A549 (cell line): ENCODE data around the gene PLEKHG3. TPM values are rescaled to one million over a fixed set of nuclear protein-coding genes. Genes with fewer than 3 reads are reported as not detected.

Experiments used
- ATAC-seq, 2 experiments: fragments of 200-7000 bp in 1 of 2; fragments of >200 bp in 1 of 2; cut with Nextera tagmentation in 1 of 2; cut with Tn5 transposase in 1 of 2; 3 replicates each; pipeline versions ENCODE4 v1.8.0 to v1.9.1; 2018 to 2020; ENCODE audit warnings: mild to moderate bottlenecking in 1 of 2, moderate library complexity in 1 of 2
- CTCF ChIA-PET: fragments of 300-600 bp; sonication (Branson Sonifier 250); formaldehyde crosslinking; extraction: SDS; loops from one replicate; lab custom pipeline; 2021; ENCODE audit warnings: antibody characterized with exemption, inconsistent platforms; lab: Yijun Ruan, JAX
- POLR2A ChIA-PET: fragments of 350-600 bp; formaldehyde crosslinking; extraction: SDS; loops from one replicate; lab custom pipeline; 2021; ENCODE audit warnings: antibody characterized with exemption, inconsistent platforms; lab: Yijun Ruan, JAX
- DNase-seq, 2 experiments: peaks; one replicate each; pipeline versions ENCODE4 v3.0.0 to v3.0.0-alpha.2; 2011 to 2016; ENCODE audit warnings: low read depth in 1 of 2, low spot score in 1 of 2
- FAIRE-seq: peaks from 2 replicates; lab custom pipeline; 2011; peaks lifted over from hg19 to GRCh38; lab: Jason Lieb, UNC
- H3K27ac ChIP-seq, 2 experiments: fragments of >200 bp; sonication (Bioruptor Twin); formaldehyde crosslinking; 3 replicates each; pipeline ENCODE4 v1.5.1; 2016 to 2017
- H3K4me1 ChIP-seq: fragments of >200 bp; sonication (Bioruptor Twin); formaldehyde crosslinking; 3 replicates; pipeline ENCODE4 v1.6.1; 2016
- H3K4me2 ChIP-seq: fragments of >200 bp; sonication (Bioruptor Twin); formaldehyde crosslinking; 3 replicates; pipeline ENCODE4 v1.6.1; 2016
- H3K4me3 ChIP-seq: fragments of >200 bp; sonication (Bioruptor Twin); formaldehyde crosslinking; 3 replicates; pipeline ENCODE4 v1.5.1; 2016
- H3K9me3 ChIP-seq: fragments of >200 bp; sonication (Bioruptor Twin); formaldehyde crosslinking; 3 replicates; pipeline ENCODE4 v1.6.1; 2016
- CBX2 ChIP-seq: fragments of 200-600 bp; sonication (generic); IDR thresholded peaks from 2 replicates; pipeline ENCODE4 v1.6.1; 2016; ENCODE audit warnings: low read depth, mild to moderate bottlenecking, borderline replicate concordance
- CEBPB ChIP-seq, 2 experiments: fragments of >200 bp in 1 of 2; sonication (Bioruptor Twin) in 1 of 2; formaldehyde crosslinking in 1 of 2; IDR thresholded peaks; 2 replicates each; pipeline ENCODE4 v1.6.1; 2012 to 2016
- CHD4 ChIP-seq: fragments of 200-600 bp; sonication (generic); IDR thresholded peaks from 2 replicates; pipeline ENCODE4 v1.6.1; 2016; ENCODE audit warnings: antibody characterized with exemption, mild to moderate bottlenecking, borderline replicate concordance
- EHF ChIP-seq: fragments of 250-450 bp; sonication (Bioruptor Pico); IDR thresholded peaks from 2 replicates; pipeline ENCODE4 v1.5.0; 2020; ENCODE audit warnings: mild to moderate bottlenecking
- ESRRA ChIP-seq: fragments of 150-350 bp; IDR thresholded peaks from 2 replicates; pipeline ENCODE4 v1.6.1; 2014; ENCODE audit warnings: mild to moderate bottlenecking, low read length, borderline replicate concordance
- FOSB ChIP-seq: fragments of 250-450 bp; sonication (Bioruptor Pico); IDR thresholded peaks from 2 replicates; pipeline ENCODE4 v1.5.0; 2020; ENCODE audit warnings: mild to moderate bottlenecking, moderate library complexity
- FOXS1 ChIP-seq: fragments of 250-450 bp; sonication (Bioruptor Pico); IDR thresholded peaks from 2 replicates; pipeline ENCODE4 v1.5.0; 2020; ENCODE audit warnings: mild to moderate bottlenecking, moderate library complexity
- GATA3 ChIP-seq: IDR thresholded peaks from 2 replicates; pipeline ENCODE4 v1.6.1; 2012; ENCODE audit warnings: borderline replicate concordance
- HEYL ChIP-seq: fragments of 250-450 bp; sonication (Bioruptor Pico); IDR thresholded peaks from 2 replicates; pipeline ENCODE4 v1.8.0; 2021; ENCODE audit warnings: mild to moderate bottlenecking, moderate library complexity
- HOXB5 ChIP-seq: fragments of 250-450 bp; sonication (Bioruptor Pico); IDR thresholded peaks from 2 replicates; pipeline ENCODE4 v1.5.0; 2020; ENCODE audit warnings: mild to moderate bottlenecking, moderate library complexity
- JUNB ChIP-seq: fragments of >200 bp; sonication (Bioruptor Twin); formaldehyde crosslinking; IDR thresholded peaks from 2 replicates; pipeline ENCODE4 v1.6.1; 2016
- KDM1A ChIP-seq: fragments of 200-600 bp; sonication (generic); IDR thresholded peaks from 2 replicates; pipeline ENCODE4 v1.6.1; 2016; ENCODE audit warnings: low read depth, mild to moderate bottlenecking
- KDM5A ChIP-seq: fragments of 200-600 bp; sonication (generic); IDR thresholded peaks from 2 replicates; pipeline ENCODE4 v1.6.1; 2016; ENCODE audit warnings: antibody characterized with exemption, mild to moderate bottlenecking
- MAZ ChIP-seq: fragments of 150-350 bp; IDR thresholded peaks from 2 replicates; pipeline ENCODE4 v1.6.1; 2014; ENCODE audit warnings: antibody characterized with exemption, low read depth, low read length, borderline replicate concordance
- MYC ChIP-seq: IDR thresholded peaks from 2 replicates; pipeline ENCODE4 v1.6.1; 2012; ENCODE audit warnings: mild to moderate bottlenecking, inconsistent platforms, low read length, improper control_type of control experiment, borderline replicate concordance
- PHF8 ChIP-seq: fragments of 200-600 bp; sonication (generic); IDR thresholded peaks from 2 replicates; pipeline ENCODE4 v1.6.1; 2016; ENCODE audit warnings: low read depth, mild to moderate bottlenecking, antibody characterized with exemption, moderate library complexity, borderline replicate concordance
- RAD21 ChIP-seq, 2 experiments: fragments of >200 bp in 1 of 2; sonication (Bioruptor Twin) in 1 of 2; formaldehyde crosslinking in 1 of 2; IDR thresholded peaks in 1 of 2; conservative IDR thresholded peaks in 1 of 2; 2 replicates in 1 of 2; 3 replicates in 1 of 2; pipeline ENCODE4 v1.6.1; 2012 to 2018; ENCODE audit warnings: inconsistent platforms in 1 of 2
- RARB ChIP-seq: fragments of 250-450 bp; sonication (Bioruptor Pico); IDR thresholded peaks from 2 replicates; pipeline ENCODE4 v1.8.0; 2021; ENCODE audit warnings: mild to moderate bottlenecking, moderate library complexity
- RCOR1 ChIP-seq: fragments of 150-350 bp; IDR thresholded peaks from 2 replicates; pipeline ENCODE4 v1.6.1; 2014; ENCODE audit warnings: antibody characterized with exemption, low read length, low read depth
- RFX5 ChIP-seq: fragments of 450-650 bp; IDR thresholded peaks from 2 replicates; pipeline ENCODE4 v1.7.1; 2014; ENCODE audit warnings: antibody characterized with exemption, mild to moderate bottlenecking, moderate library complexity
- SMC3 ChIP-seq: fragments of >200 bp; sonication (Bioruptor Twin); formaldehyde crosslinking; IDR thresholded peaks from 3 replicates; pipeline ENCODE4 v1.6.1; 2018; ENCODE audit warnings: inconsistent platforms
- SREBF2 ChIP-seq: fragments of 450-650 bp; IDR thresholded peaks from 2 replicates; pipeline ENCODE4 v1.6.1; 2014; ENCODE audit warnings: mild to moderate bottlenecking, moderate library complexity
- WGBS: methylation state at CpG from one replicate; pipeline ENCODE4 v1.1.6; 2017; ENCODE audit errors: missing lambda C conversion rate; 5-methylcytosine and 5-hydroxymethylcytosine counted together
- polyA plus RNA-seq, 4 experiments: library from polyadenylated mRNA; depleted of rRNA in 3 of 4; stranded (reverse); fragments of >200 nt; fragmentation: RNase III in 1 of 4; extraction: RNeasy Plus Mini Kit Qiagen cat#74134 plus additional on column Dnase treatment in 1 of 4; gene quantifications; 2 replicates in 3 of 4; 3 replicates in 1 of 4; pipeline ENCODE4 v1.2.3, GENCODE V29; 2011 to 2017
- TF ChIP-seq, protein P1 (sequence below): IDR thresholded peaks from 2 replicates; pipeline ENCODE4 v1.6.1; 2012
- TF ChIP-seq, protein P2 (sequence below): fragments of 200-600 bp; sonication (generic); IDR thresholded peaks from 2 replicates; pipeline ENCODE4 v1.6.1; 2016; ENCODE audit warnings: antibody characterized with exemption, mild to moderate bottlenecking, moderate library complexity
- TF ChIP-seq, protein P3 (sequence below): IDR thresholded peaks from 2 replicates; pipeline ENCODE4 v1.6.1; 2012; ENCODE audit warnings: low read depth, borderline replicate concordance
- TF ChIP-seq, protein P4 (sequence below): fragments of 150-350 bp; IDR thresholded peaks from 2 replicates; pipeline ENCODE4 v1.6.1; 2014; ENCODE audit warnings: low read depth, mild to moderate bottlenecking, low read length
- TF ChIP-seq, protein P5 (sequence below): fragments of >200 bp; sonication (Bioruptor Twin); formaldehyde crosslinking; IDR thresholded peaks from 2 replicates; pipeline ENCODE4 v1.6.1; 2016

Gene PLEKHG3
- polyA plus RNA-seq, 2 of the 4 experiments (the other 2 are of a cell fraction) = 21.9 to 30.5 TPM

DNA sequence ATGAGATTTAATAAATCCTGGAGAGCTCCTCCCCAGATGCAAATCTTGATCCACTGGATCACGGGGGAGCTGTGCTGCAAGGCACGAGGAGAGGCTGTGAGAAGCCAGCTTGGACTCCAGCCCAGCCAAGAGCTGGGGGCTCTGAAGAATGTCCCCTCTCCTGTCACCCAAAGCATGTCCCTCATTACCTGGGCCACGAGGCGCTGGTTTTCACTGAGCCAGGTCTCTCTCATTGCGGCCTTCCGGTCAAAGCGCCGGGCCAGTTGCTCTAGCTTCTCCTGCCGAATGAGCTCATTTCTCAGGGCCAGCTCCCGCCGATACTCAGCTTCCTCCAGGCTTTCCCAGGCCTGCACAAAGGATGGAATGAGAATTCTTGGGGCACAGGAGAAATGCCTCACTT lies 92.1 kb downstream of the PLEKHG3 start:
- 85% methylated on average over 11 of the region's 11 CpGs for WGBS
- POLR2A ChIA-PET = interaction anchor here (1.1 to 1.2 kb wide), 2 partner anchors 10 to 21 kb away, joined by 3 read pairs; no protein-coding TSS in a partner anchor
- no peak for FAIRE-seq
- H3K4me2 ChIP-seq = no peak overlapping the region
- TF ChIP-seq HOXB5 (CRISPR knock-in tag) (no peak), GATA3 (no peak), JUNB (no peak), HEYL (CRISPR knock-in tag) (no peak), KDM5A (no peak), CEBPB (IDR thresholded peaks at IDR 0.05) (no peak), MAZ (no peak), ESRRA (no peak), RAD21 (conservative IDR thresholded peaks at IDR 0.05 in 1 of 2, IDR thresholded peaks at IDR 0.05 in 1 of 2) (no peak), SREBF2 (no peak)
- TF ChIP-seq, protein P1, sequence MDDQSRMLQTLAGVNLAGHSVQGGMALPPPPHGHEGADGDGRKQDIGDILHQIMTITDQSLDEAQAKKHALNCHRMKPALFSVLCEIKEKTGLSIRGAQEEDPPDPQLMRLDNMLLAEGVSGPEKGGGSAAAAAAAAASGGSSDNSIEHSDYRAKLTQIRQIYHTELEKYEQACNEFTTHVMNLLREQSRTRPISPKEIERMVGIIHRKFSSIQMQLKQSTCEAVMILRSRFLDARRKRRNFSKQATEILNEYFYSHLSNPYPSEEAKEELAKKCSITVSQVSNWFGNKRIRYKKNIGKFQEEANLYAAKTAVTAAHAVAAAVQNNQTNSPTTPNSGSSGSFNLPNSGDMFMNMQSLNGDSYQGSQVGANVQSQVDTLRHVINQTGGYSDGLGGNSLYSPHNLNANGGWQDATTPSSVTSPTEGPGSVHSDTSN = no peak
- TF ChIP-seq, protein P2, sequence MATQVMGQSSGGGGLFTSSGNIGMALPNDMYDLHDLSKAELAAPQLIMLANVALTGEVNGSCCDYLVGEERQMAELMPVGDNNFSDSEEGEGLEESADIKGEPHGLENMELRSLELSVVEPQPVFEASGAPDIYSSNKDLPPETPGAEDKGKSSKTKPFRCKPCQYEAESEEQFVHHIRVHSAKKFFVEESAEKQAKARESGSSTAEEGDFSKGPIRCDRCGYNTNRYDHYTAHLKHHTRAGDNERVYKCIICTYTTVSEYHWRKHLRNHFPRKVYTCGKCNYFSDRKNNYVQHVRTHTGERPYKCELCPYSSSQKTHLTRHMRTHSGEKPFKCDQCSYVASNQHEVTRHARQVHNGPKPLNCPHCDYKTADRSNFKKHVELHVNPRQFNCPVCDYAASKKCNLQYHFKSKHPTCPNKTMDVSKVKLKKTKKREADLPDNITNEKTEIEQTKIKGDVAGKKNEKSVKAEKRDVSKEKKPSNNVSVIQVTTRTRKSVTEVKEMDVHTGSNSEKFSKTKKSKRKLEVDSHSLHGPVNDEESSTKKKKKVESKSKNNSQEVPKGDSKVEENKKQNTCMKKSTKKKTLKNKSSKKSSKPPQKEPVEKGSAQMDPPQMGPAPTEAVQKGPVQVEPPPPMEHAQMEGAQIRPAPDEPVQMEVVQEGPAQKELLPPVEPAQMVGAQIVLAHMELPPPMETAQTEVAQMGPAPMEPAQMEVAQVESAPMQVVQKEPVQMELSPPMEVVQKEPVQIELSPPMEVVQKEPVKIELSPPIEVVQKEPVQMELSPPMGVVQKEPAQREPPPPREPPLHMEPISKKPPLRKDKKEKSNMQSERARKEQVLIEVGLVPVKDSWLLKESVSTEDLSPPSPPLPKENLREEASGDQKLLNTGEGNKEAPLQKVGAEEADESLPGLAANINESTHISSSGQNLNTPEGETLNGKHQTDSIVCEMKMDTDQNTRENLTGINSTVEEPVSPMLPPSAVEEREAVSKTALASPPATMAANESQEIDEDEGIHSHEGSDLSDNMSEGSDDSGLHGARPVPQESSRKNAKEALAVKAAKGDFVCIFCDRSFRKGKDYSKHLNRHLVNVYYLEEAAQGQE = no peak
- TF ChIP-seq, all 56 proteins: peak for 0
- Histone ChIP-seq H3K4me1 (peaks cover 17% of the 10 kb centered on the region), H3K9me3 (no peaks in the 10 kb centered on the region), H3K4me3 (no peak overlapping the region), H3K27ac (no peak overlapping the region)
- no peak for DNase-seq
- ATAC-seq = no peak
- CTCF ChIA-PET = interaction anchor here (0.9 to 6.7 kb wide), 5 partner anchors 20 to 95 kb away, joined by 4 to 88 read pairs (median 15); no protein-coding TSS in a partner anchor

DNA sequence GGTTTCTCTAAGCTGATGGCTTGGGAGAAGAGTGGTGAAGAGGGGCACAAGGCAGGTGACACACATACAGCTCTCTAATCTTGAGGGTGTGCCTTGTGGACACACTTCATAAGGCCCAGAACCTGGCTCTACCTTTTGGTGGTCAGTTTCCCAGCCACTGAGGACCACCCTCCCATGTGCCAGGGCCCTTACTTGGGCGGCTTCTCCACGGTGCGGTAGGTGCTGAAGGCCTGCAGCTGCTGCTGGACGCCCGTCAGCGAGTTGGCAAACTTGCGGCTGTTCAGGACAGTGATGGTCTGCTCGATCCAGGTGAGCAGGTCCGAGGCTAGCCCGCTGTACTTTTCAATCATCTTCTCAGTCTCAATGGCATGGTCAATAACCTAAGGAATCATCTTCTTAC lies 95.3 kb downstream of the PLEKHG3 start:
- ATAC-seq = no peak
- FAIRE-seq = no peak
- WGBS = 90% methylated on average over 10 of the region's 10 CpGs
- Histone ChIP-seq H3K9me3 (no peaks in the 10 kb centered on the region), H3K4me1 (peaks cover 13% of the 10 kb centered on the region), H3K4me2 (no peak overlapping the region), H3K4me3 (no peak overlapping the region), H3K27ac (no peak overlapping the region; a peak in 1 of 6 replicates)
- no peak for DNase-seq
- POLR2A ChIA-PET = interaction anchor here (0.7 to 1.2 kb wide), 3 partner anchors 10 to 81 kb away, joined by 3 read pairs; no protein-coding TSS in a partner anchor
- CTCF ChIA-PET = interaction anchor here (0.5 to 7.3 kb wide), 24 partner anchors 10 to 496 kb away, joined by 3 to 213 read pairs (median 8); no protein-coding TSS in a partner anchor
- TF ChIP-seq, protein P3, sequence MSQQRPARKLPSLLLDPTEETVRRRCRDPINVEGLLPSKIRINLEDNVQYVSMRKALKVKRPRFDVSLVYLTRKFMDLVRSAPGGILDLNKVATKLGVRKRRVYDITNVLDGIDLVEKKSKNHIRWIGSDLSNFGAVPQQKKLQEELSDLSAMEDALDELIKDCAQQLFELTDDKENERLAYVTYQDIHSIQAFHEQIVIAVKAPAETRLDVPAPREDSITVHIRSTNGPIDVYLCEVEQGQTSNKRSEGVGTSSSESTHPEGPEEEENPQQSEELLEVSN = no peak
- no peak for TF ChIP-seq SMC3
- TF ChIP-seq CHD4 = no peak
- no peak for TF ChIP-seq PHF8
- TF ChIP-seq MYC = no peak
- no peak for TF ChIP-seq RCOR1
- no peak for TF ChIP-seq KDM1A
- TF ChIP-seq RARB (CRISPR knock-in tag) = no peak
- TF ChIP-seq, protein P4, sequence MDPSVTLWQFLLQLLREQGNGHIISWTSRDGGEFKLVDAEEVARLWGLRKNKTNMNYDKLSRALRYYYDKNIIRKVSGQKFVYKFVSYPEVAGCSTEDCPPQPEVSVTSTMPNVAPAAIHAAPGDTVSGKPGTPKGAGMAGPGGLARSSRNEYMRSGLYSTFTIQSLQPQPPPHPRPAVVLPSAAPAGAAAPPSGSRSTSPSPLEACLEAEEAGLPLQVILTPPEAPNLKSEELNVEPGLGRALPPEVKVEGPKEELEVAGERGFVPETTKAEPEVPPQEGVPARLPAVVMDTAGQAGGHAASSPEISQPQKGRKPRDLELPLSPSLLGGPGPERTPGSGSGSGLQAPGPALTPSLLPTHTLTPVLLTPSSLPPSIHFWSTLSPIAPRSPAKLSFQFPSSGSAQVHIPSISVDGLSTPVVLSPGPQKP = no peak
- TF ChIP-seq EHF (CRISPR knock-in tag) = no peak
- no peak for TF ChIP-seq RFX5
- TF ChIP-seq, protein P5, sequence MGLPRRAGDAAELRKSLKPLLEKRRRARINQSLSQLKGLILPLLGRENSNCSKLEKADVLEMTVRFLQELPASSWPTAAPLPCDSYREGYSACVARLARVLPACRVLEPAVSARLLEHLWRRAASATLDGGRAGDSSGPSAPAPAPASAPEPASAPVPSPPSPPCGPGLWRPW = no peak
- TF ChIP-seq CBX2 = no peak
- no peak for TF ChIP-seq FOXS1 (CRISPR knock-in tag)
- no peak for TF ChIP-seq KDM5A
- no peak for TF ChIP-seq FOSB (CRISPR knock-in tag)
